ENCODE measurements around the gene TMOD2. TPM values are rescaled to one million over a fixed set of nuclear protein-coding genes. Genes with fewer than 3 reads are reported as not detected.

Gene TMOD2
- total RNA-seq, 1 experiment from 2014 or later: 5.7 TPM

- ChIA-PET CTCF (interaction anchor here (1.1 kb wide), 1 partner anchor 44 kb away, joined by 3 read pairs; no protein-coding TSS in a partner anchor), POLR2A (no interaction called here), RAD21 (ENCODE audit: low non-redundant PET in 1 of 2, low total read pairs in 2 of 2, uncharacterized antibody in 2 of 2, unreplicated experiment in 2 of 2) (no interaction called here)
- no peaks in the 10 kb centered on the region for H4K20me1 ChIP-seq (ENCODE audit: insufficient read depth)
- no peak overlapping the region for H3K9ac ChIP-seq (ENCODE audit: low read length)
- no peaks in the 10 kb centered on the region for H3K36me3 ChIP-seq (ENCODE audit: control insufficient read depth in 1 of 2, insufficient read depth in 2 of 2, low read length in 2 of 2)
- no peak for ATAC-seq
- H3K9me3 ChIP-seq (ENCODE audit: control insufficient read depth in 1 of 2, insufficient read depth in 1 of 2, low read depth in 1 of 2, low read length in 2 of 2): no peaks in the 10 kb centered on the region
- no peak overlapping the region for H3K27ac ChIP-seq (ENCODE audit: low read depth, low read length)
- H3K27me3 ChIP-seq (ENCODE audit: insufficient read depth, low read length): no peaks in the 10 kb centered on the region
- no peak overlapping the region for H3K4me2 ChIP-seq (ENCODE audit: low read length)
- intact Hi-C loops (cut with micrococcal nuclease): no loop called here
- H3K79me2 ChIP-seq (ENCODE audit: insufficient read depth, low read length): no peaks in the 10 kb centered on the region; the same call in 1 of the 2 replicates
- BruUV-seq (replicated peaks): no TSS peak
- peaks cover 8 to 14% of the 10 kb centered on the region in 2 experiments; a peak in 3 of 4 replicates for H3K4me1 ChIP-seq (ENCODE audit: control insufficient read depth in 1 of 2, insufficient read depth in 2 of 2, low read length in 2 of 2)
- TF ChIP-seq POLR2AphosphoS5 (IDR thresholded peaks at IDR 0.05; ENCODE audit: low read depth, low read length): no peak
- TF ChIP-seq SRF (IDR thresholded peaks at IDR 0.05; ENCODE audit: low read depth): no peak
- no peak for TF ChIP-seq CEBPB (IDR thresholded peaks at IDR 0.05; ENCODE audit: low read depth)
- TF ChIP-seq EZH2phosphoT487 (IDR thresholded peaks at IDR 0.05; ENCODE audit: borderline replicate concordance): no peak
- no peak for TF ChIP-seq ZNF274 (IDR thresholded peaks at IDR 0.05; ENCODE audit: low read depth, low read length)
- TF ChIP-seq POLR2A (IDR thresholded peaks at IDR 0.05; ENCODE audit: borderline replicate concordance, extremely low read depth, insufficient read depth, insufficient read length): no peak
- no peak for TF ChIP-seq YY1 (IDR thresholded peaks at IDR 0.05; ENCODE audit: extremely low read depth, insufficient replicate concordance, low read depth, low read length)
- no peak for TF ChIP-seq TCF7L2 (IDR thresholded peaks at IDR 0.05; ENCODE audit: borderline replicate concordance, extremely low read depth, insufficient read depth, insufficient read length)
- TF ChIP-seq RAD21 (IDR thresholded peaks at IDR 0.05; ENCODE audit: low read depth): no peak
- TF ChIP-seq, protein P1, sequence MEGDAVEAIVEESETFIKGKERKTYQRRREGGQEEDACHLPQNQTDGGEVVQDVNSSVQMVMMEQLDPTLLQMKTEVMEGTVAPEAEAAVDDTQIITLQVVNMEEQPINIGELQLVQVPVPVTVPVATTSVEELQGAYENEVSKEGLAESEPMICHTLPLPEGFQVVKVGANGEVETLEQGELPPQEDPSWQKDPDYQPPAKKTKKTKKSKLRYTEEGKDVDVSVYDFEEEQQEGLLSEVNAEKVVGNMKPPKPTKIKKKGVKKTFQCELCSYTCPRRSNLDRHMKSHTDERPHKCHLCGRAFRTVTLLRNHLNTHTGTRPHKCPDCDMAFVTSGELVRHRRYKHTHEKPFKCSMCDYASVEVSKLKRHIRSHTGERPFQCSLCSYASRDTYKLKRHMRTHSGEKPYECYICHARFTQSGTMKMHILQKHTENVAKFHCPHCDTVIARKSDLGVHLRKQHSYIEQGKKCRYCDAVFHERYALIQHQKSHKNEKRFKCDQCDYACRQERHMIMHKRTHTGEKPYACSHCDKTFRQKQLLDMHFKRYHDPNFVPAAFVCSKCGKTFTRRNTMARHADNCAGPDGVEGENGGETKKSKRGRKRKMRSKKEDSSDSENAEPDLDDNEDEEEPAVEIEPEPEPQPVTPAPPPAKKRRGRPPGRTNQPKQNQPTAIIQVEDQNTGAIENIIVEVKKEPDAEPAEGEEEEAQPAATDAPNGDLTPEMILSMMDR (IDR thresholded peaks at IDR 0.05 in 2 of 3, conservative IDR thresholded peaks at IDR 0.05 in 1 of 3; ENCODE audit: borderline replicate concordance in 1 of 3, insufficient read depth in 1 of 3, low read depth in 2 of 3, low read length in 2 of 3): no peak
- TF ChIP-seq, protein P2, sequence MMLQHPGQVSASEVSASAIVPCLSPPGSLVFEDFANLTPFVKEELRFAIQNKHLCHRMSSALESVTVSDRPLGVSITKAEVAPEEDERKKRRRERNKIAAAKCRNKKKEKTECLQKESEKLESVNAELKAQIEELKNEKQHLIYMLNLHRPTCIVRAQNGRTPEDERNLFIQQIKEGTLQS (IDR thresholded peaks at IDR 0.05): no peak
- TF ChIP-seq ZFX (IDR thresholded peaks at IDR 0.05): no peak
- TF ChIP-seq EGR1 (IDR thresholded peaks at IDR 0.05; ENCODE audit: low read depth): no peak
- no peak for TF ChIP-seq ELF1 (IDR thresholded peaks at IDR 0.05; ENCODE audit: borderline replicate concordance, low read depth)
- TF ChIP-seq REST (IDR thresholded peaks at IDR 0.05; ENCODE audit: low read depth): no peak
- TF ChIP-seq, protein P3, sequence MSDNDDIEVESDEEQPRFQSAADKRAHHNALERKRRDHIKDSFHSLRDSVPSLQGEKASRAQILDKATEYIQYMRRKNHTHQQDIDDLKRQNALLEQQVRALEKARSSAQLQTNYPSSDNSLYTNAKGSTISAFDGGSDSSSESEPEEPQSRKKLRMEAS (IDR thresholded peaks at IDR 0.05): no peak
- TF ChIP-seq JUND (IDR thresholded peaks at IDR 0.05): no peak
- no peak overlapping the region for H2AFZ ChIP-seq (ENCODE audit: low read depth, low read length, poor library complexity, severe bottlenecking)
- DNase-seq (ENCODE audit: low read depth, low spot score): no peak
- H3K9me2 ChIP-seq (ENCODE audit: insufficient read depth): no peaks in the 10 kb centered on the region
- no peak overlapping the region for H3K4me3 ChIP-seq (replicated peaks in 1 of 2; ENCODE audit: low read depth in 1 of 2, low read length in 2 of 2)
Observed at GRCh38 chr15:51732646-51733045, 18.8 kb upstream of the TMOD2 start.
